WI38 (cell line): ENCODE measurements around the gene EEPD1.

Source experiments
- H3K4me3 ChIP-seq: 2 replicates; pipeline ENCODE4 v1.5.1; 2011; ENCODE audit warnings: low read depth, mild to moderate bottlenecking, control low read depth, low read length
- TF ChIP-seq, protein P1 (sequence below): IDR thresholded peaks from 2 replicates; pipeline ENCODE4 v1.5.1; 2012; ENCODE audit warnings: low read depth, mild to moderate bottlenecking, control low read depth, low read length

Gene EEPD1

DNA sequence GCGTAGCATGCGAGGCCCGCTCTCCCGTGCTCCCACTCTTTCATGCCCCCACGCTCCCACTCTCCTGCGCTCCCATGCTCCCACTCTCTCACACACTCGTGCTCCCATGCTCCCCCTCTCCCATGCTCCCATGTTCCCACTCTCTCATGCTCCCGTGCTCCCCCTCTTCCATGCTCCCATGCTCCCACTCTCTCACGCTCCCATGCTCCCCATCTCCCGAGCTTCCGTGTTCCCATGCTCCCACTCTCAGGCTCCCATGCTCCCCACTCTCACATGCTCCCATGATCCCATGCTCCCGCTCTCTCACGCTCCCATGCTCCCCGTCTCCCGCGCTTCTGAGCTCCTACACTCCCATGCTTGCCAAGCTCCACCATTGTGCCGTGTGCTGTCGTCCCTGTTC, 152.2 kb downstream of the EEPD1 start:
- no peak overlapping the region for H3K4me3 ChIP-seq
- TF ChIP-seq, protein P1, sequence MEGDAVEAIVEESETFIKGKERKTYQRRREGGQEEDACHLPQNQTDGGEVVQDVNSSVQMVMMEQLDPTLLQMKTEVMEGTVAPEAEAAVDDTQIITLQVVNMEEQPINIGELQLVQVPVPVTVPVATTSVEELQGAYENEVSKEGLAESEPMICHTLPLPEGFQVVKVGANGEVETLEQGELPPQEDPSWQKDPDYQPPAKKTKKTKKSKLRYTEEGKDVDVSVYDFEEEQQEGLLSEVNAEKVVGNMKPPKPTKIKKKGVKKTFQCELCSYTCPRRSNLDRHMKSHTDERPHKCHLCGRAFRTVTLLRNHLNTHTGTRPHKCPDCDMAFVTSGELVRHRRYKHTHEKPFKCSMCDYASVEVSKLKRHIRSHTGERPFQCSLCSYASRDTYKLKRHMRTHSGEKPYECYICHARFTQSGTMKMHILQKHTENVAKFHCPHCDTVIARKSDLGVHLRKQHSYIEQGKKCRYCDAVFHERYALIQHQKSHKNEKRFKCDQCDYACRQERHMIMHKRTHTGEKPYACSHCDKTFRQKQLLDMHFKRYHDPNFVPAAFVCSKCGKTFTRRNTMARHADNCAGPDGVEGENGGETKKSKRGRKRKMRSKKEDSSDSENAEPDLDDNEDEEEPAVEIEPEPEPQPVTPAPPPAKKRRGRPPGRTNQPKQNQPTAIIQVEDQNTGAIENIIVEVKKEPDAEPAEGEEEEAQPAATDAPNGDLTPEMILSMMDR: no peak

DNA sequence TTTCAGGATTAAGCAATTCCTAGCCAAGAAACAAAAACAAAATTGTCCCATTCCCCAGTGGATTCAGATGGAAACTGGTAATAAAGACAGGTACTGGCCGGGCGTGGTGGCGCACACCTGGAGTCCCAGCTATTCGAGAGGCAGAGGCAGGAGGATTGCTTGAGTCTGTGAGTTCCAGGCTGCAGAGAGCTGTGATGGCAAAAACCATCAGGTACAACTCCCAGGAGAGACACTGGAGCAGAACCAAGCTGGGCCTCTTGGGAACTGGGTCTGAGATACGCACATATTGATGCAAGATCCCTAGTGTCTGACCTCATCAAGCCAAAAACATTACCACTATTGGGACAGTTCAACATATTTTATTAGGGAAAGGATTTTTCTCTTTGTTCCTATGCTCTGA, 152.6 kb downstream of the EEPD1 start:
- H3K4me3 ChIP-seq: no peak overlapping the region
- TF ChIP-seq, protein P1: no peak

DNA sequence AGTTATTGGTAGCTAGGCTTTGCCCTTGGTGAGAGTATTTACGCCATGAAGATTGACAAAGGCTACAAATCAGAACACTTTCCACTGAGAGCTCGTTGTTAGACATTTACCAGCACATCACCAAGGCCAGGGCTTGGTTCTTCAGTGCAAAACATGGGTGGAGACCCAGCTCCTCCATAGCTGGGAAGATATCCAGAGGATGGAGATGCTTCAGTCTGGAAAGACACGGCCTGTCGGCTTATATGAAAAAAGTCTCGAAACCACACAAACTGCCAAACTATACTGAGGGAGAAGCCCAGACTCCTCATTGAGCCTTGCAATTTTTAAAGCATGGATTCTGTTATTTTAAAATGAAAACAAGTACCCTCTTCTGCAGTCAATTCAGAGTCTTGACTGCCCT, 153.2 kb downstream of the EEPD1 start:
- H3K4me3 ChIP-seq: no peak overlapping the region
- TF ChIP-seq, protein P1: no peak

DNA sequence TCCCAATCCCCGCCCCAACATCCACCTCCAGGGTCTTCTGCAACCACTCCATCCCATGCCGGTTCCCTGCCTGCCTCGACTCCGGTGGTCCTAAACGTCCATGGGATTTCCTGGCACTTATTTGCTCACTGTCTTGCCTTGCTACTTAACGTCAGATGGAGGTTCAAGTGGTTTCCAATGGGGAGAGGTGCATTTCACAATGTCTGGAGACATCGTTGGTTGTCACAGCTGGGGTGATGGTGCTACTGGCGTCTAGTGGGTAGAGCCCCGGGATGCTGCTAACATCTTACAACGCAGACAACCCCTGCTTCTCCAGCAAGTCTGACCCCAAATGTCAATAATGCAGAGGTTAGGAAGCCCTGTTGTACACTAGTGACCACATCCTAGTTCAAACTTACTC, 153.7 kb downstream of the EEPD1 start:
- TF ChIP-seq, protein P1: no peak
- no peak overlapping the region for H3K4me3 ChIP-seq

DNA sequence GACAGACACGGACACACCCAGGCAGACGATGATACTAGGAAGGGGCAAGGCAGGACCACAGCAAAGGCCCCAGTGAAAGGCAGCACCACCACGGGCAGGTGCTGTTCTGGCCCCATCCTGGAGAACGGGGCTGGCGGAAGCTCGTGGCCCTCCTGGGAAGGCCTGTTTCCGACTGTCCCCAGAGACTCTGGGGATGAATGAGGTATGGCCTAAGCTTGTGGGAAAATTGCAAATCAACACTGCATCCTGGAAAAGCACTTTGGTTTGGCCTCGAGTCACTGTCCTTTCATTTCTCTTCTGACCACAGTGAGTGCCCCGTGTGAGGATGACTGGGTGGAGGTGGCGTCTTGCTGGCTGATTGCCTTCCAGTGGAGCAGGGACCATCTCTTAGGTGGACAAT, 155.0 kb downstream of the EEPD1 start:
- TF ChIP-seq, protein P1: no peak
- no peak overlapping the region for H3K4me3 ChIP-seq

DNA sequence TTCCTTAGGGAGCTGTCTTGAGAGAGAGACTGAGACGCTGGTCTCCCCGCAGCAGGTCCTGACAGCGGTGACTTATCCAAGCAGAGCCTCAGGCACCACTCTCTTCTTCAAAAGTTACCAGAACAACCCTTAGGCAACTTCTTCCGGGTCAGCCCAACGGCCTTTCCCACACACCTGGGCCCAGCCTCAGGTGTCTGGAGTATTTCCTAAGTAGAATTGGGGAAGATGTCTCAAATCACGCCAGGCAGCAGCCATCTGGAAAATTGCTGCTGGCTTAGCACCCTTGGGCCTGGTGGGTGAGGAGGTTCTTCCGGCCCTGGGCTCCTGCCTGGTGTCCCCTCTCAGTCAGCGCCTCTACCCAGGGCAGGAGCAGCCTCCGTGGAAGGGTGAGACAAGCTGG, 156.2 kb downstream of the EEPD1 start:
- TF ChIP-seq, protein P1: no peak
- no peak overlapping the region for H3K4me3 ChIP-seq

DNA sequence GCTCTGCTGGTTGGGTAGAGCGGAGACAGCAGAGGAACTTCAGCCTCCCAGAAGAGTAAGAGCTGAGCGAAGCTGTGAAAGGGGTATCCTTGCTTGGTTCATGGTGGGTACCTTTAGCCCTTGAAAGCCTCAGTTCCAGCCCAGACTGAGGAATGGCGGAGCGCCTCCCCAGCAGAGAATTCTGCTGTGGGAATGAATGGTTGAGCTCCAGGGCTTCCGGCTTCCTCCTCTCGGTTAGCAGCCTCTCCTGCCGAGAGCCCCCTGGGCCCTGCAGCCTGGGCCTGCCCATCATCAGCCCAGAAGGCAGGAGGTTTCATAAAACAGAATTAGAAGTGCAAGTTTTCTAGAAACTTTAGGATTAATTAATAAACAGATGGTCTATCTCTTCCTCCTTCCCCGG, 156.7 kb downstream of the EEPD1 start:
- TF ChIP-seq, protein P1: no peak
- no peak overlapping the region for H3K4me3 ChIP-seq
